NCI-H1694 treated with DMSO at 0.1 percent for 48 hours (cell line): ENCODE data around the gene BEST3.
"Not testable (repeated sequence)": the region's sequence is repeated elsewhere in the genome, so short reads cannot be mapped to it uniquely, and the experiment has no call there.

Source experiments
- DNase-seq: peaks from one replicate; lab custom pipeline; 2025; lab: John Stamatoyannopoulos, UW

The BEST3 gene

GRCh38 chr12:69648476-69648875 lies 50.6 kb downstream of the BEST3 start:
- DNase-seq: no peak

DNA sequence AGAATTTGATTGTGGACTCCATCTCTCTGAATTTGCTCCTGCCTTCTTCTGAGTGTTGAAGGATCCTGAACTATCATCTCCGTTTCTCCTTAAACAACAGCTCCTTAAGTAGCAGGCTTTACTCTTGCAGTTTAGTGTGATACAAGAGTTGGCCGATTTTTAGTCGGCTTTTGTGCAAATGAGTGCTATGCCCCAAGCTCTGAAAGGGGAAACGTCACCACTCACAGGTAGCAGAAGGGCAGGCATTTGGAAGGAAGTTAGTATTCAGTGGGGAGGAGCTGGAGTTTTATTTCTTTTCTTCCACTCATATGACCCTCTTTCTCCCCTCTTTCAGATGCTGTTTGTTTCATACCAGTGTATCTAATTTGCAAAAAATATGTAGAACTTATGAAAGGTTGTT lies 51.9 kb downstream of the BEST3 start:
- DNase-seq: no peak

- DNase-seq: no peak
Observed at GRCh38 chr12:69645031-69645430, 54.1 kb downstream of the BEST3 start.

GRCh38 chr12:69644511-69644910 lies 54.6 kb downstream of the BEST3 start:
- no peak for DNase-seq

- no peak for DNase-seq
Observed at GRCh38 chr12:69642531-69642930, 56.6 kb downstream of the BEST3 start.

DNA sequence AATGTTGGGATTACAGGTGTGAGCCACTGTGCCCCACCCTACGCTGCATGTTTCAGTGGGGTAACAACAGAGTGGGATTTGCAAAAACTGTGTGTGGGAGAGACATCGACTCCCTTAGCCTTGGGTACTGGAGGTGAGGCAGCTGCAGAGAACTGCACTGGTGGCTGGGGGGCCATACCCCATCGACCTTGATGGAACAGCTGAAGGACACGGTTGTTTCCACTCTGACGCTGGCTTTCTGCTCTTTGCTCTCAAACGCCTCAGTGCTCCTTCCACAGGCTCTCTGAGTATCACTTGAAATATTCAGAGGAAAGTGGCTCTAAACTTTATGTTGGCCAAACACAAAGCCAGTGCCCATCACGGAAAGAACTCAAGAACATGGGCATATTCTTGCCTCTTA lies 57.6 kb downstream of the BEST3 start:
- DNase-seq: no peak

DNA sequence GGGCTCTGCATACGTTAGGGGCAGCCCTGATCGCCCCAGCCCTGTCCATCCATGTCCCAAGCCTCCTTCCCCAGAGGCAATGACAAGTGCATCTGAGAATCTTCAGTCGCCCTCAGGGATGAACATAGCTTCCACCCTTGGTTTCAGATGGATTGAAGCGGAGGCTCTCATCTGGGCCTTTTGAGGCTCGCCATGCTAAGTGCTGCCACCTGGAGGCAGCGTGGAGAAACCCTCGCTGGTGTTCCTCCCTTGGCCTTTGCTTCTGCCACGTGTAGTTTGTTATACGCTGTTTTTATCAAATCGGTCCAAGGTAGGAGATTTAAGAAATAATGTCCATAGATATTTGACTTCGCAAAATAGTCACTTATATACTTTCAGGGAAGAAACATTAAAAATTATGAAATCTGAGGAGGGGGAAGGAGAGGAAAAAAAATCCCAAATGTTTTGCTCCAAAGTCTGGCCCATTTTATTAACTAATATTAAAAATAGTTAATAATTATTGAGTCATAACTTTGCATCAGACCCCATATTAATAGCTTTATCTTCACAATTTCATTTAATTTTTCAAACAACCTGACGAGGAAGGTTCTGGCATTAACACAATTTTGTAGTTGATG lies 59.6 kb downstream of the BEST3 start:
- DNase-seq: peak; percentile 3

DNA sequence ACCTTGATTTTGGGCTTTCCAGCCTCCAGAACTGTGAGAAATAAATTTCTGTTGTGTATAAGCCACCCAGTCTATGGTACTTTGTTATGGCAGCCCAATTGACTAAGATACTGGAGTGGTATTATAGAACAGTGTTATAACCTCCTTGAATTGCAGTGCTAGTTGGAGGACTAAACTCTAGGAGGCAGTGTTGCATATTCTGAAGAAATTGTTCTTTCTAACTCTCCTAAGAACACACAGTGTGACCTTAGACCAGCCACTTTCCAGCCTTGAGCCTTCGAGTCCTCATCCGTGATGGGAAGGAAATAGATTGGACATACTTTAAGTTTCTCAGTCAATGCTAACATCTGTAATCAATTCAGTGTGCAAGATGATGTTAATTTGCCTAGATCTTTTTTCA lies 66.0 kb downstream of the BEST3 start:
- DNase-seq: no peak

GRCh38 chr12:69630191-69630590 lies 68.9 kb downstream of the BEST3 start:
- no peak for DNase-seq

GRCh38 chr12:69627501-69627900 lies 71.6 kb downstream of the BEST3 start:
- no peak for DNase-seq

DNA sequence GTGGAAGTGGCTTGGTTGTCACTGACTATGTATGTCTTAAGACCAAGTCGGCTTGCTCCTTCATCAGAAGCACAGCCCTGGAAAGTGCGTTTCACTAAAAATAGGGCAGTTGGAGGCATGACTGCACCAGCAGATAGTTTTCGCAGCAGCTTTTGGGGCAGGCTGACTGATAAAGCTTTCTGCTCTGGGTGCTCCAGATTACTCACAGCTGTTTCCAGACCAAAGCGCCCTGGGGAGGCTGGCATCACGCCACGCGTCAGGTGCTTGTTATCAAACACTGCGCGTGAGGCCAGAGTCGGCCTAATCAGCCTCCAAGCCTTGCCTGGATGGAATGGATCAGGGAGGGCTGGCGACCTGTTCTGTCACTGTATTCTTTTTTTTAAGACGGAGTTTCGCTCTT lies 75.1 kb downstream of the BEST3 start:
- DNase-seq: no peak

GRCh38 chr12:69621551-69621950 lies 77.6 kb downstream of the BEST3 start:
- DNase-seq: no peak

GRCh38 chr12:69620921-69621320 lies 78.2 kb downstream of the BEST3 start:
- no peak for DNase-seq

- DNase-seq: no peak
Observed at GRCh38 chr12:69620077-69620476, 79.0 kb downstream of the BEST3 start.

DNA sequence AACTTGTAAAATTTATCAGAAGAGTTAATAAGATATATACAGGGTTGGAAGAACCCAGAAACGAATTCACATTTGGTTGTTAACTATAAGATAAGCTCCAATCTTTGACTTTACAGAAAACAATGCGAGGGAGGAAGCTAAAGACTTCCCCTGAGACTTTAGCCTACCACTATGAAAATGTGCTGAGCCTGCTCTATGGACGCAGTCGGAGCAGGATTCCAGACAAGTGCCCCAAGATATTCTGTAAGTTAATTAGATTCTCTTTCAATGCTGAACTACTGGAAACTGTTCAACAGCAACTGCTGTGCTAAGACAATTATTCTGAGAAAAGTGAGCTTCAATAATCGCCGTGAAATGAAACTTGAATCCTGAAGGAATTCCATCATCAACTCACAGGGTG lies 80.1 kb downstream of the BEST3 start:
- no peak for DNase-seq

- DNase-seq: no peak
Observed at GRCh38 chr12:69616025-69616424, 83.1 kb downstream of the BEST3 start.

- DNase-seq: no peak
Observed at GRCh38 chr12:69613351-69613750, 85.8 kb downstream of the BEST3 start.

GRCh38 chr12:69610729-69611128 lies 88.4 kb downstream of the BEST3 start, which contains the start of gene LRRC10:
LRRC10 (minus strand) TSS chr12:69610907; CDS start chr12:69610838, 69 bp downstream.
- DNase-seq: no peak

GRCh38 chr12:69610126-69610525 lies 89.0 kb downstream of the BEST3 start:
- no peak for DNase-seq

DNA sequence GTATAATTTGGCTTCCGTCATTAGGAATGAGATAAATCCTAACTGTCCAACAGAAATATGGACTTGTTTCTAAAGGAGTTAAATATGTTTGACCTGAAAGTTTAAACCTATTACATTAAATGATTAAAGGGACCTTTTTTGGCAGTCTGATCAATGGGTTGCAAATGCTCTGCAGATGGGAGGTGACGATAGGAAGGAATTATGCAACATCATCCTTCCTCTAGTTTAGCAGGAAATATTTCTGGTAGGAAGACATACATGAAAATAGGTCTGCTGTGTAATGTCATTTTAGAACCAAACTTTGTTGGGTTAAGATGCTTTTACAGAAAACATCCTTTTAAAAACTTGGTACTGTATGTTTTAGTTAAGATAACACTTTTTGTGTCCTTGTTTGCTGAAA lies 91.0 kb downstream of the BEST3 start:
- no peak for DNase-seq

DNA sequence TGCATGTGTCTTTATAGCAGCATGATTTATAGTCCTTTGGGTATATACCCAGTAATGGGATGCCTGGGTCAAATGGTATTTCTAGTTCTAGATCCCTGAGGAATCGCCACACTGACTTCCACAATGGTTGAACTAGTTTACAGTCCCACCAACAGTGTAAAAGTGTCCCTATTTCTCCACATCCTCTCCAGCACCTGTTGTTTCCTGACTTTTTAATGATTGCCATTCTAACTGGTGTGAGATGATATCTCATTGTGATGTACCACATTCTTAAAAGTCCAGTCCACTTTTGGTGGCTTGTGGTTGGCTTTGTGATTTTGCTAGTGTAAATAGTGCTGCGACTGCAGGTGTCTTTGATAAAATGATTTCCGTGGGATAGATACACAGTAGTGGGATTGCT lies 94.8 kb downstream of the BEST3 start:
- not testable (repeated sequence) for DNase-seq
